KMS-11 (cell line): ENCODE results near the gene PRSS50.
"Not testable (repeated sequence)": the region's sequence is repeated elsewhere in the genome, so short reads cannot be mapped to it uniquely, and the experiment has no call there.

Experiments
- H2AFZ ChIP-seq: fragments of 200-600 bp; sonication (generic); 2 replicates; pipeline ENCODE4 v1.6.1; 2016; ENCODE audit warnings: antibody characterized with exemption, mixed run types, low read depth
- H3K27ac ChIP-seq: fragments of 200-600 bp; sonication (generic); 2 replicates; pipeline ENCODE4 v1.6.1; 2016; ENCODE audit warnings: mild to moderate bottlenecking, mixed run types
- H3K27me3 ChIP-seq: fragments of 200-600 bp; sonication (generic); 2 replicates; pipeline ENCODE4 v1.6.1; 2017; ENCODE audit warnings: mild to moderate bottlenecking, low read depth, mixed run types, moderate library complexity; ENCODE audit not compliant: insufficient read depth
- H3K36me3 ChIP-seq: fragments of 200-600 bp; sonication (generic); 2 replicates; pipeline ENCODE4 v1.6.1; 2017; ENCODE audit warnings: mild to moderate bottlenecking, mixed run types; ENCODE audit not compliant: insufficient read depth
- H3K4me1 ChIP-seq: fragments of 200-600 bp; sonication (generic); 2 replicates; pipeline ENCODE4 v1.6.1; 2016; ENCODE audit warnings: mild to moderate bottlenecking, low read depth, mixed run types; ENCODE audit not compliant: poor library complexity, severe bottlenecking
- H3K4me2 ChIP-seq: fragments of 200-600 bp; sonication (generic); 2 replicates; pipeline ENCODE4 v1.7.0; 2016; ENCODE audit warnings: mild to moderate bottlenecking, mixed run types
- H3K4me3 ChIP-seq: fragments of 200-600 bp; sonication (generic); IDR thresholded peaks from 2 replicates; pipeline ENCODE4 v1.6.1; 2017; ENCODE audit warnings: low read depth, low read length, mixed read lengths; ENCODE audit not compliant: insufficient read depth
- H3K79me2 ChIP-seq: fragments of 200-600 bp; sonication (generic); 2 replicates; pipeline ENCODE4 v1.6.1; 2016; ENCODE audit warnings: low read depth, mixed run types; ENCODE audit not compliant: insufficient read depth
- H3K9ac ChIP-seq: fragments of 200-600 bp; sonication (generic); 2 replicates; pipeline ENCODE4 v1.6.1; 2016; ENCODE audit warnings: mild to moderate bottlenecking, mixed run types
- H4K20me1 ChIP-seq: fragments of 200-600 bp; sonication (generic); 2 replicates; pipeline ENCODE4 v1.6.1; 2016; ENCODE audit warnings: mild to moderate bottlenecking, mixed run types; ENCODE audit not compliant: insufficient read depth
- TF ChIP-seq, protein P1 (sequence below): fragments of 200-600 bp; sonication (generic); conservative IDR thresholded peaks from 2 replicates; pipeline ENCODE4 v1.6.1; 2017; ENCODE audit warnings: low read depth, mild to moderate bottlenecking, antibody characterized with exemption, low read length, moderate library complexity, mixed read lengths

Gene PRSS50

DNA sequence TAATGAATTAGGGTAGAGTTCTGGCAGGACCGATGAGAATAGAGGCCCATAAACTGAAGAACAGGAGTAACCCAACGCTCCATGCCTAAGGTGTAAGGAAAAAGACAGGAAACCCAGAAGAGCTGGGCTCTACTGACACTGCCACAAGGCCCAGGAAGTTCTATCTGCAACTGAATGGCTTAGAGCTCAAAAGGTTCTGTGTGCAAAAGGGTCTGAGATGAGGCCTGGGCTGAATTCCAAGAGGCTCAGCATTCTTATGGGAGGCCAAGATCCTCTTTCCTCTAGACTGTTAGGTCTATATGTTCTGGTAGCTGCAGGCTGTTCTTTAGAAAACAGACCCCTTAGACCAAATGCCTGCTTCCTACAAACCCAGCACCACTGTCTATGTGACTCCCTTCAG lies 30.5 kb upstream of the PRSS50 start:
- no peaks in the 10 kb centered on the region for H3K36me3 ChIP-seq
- H2AFZ ChIP-seq = no peak overlapping the region
- H3K79me2 ChIP-seq = no peaks in the 10 kb centered on the region
- no peaks in the 10 kb centered on the region for H4K20me1 ChIP-seq
- H3K27me3 ChIP-seq = no peaks in the 10 kb centered on the region
- no peaks in the 10 kb centered on the region for H3K4me1 ChIP-seq
- TF ChIP-seq, protein P1, sequence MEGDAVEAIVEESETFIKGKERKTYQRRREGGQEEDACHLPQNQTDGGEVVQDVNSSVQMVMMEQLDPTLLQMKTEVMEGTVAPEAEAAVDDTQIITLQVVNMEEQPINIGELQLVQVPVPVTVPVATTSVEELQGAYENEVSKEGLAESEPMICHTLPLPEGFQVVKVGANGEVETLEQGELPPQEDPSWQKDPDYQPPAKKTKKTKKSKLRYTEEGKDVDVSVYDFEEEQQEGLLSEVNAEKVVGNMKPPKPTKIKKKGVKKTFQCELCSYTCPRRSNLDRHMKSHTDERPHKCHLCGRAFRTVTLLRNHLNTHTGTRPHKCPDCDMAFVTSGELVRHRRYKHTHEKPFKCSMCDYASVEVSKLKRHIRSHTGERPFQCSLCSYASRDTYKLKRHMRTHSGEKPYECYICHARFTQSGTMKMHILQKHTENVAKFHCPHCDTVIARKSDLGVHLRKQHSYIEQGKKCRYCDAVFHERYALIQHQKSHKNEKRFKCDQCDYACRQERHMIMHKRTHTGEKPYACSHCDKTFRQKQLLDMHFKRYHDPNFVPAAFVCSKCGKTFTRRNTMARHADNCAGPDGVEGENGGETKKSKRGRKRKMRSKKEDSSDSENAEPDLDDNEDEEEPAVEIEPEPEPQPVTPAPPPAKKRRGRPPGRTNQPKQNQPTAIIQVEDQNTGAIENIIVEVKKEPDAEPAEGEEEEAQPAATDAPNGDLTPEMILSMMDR = no peak
- H3K4me3 ChIP-seq = no peak overlapping the region
- no peak overlapping the region for H3K27ac ChIP-seq
- no peak overlapping the region for H3K4me2 ChIP-seq
- no peak overlapping the region for H3K9ac ChIP-seq

DNA sequence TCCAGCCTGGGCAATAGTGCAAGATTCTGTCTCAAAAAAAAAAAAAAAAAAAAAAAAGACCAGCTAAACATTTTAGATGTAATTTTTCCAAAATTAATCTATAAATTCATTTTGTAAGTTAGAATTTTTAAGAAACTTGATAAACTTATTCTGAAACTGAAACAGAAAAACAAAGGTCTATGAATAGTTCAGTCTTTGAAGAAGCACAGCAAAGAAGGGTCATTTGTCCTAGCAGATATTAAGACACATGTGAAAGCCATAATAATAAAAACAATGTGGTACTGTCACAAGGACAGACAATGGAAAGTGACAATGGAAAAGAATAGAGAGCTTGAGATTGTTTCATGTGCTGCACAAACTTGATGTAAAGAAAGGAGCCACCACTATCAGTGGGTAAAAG lies 29.0 kb upstream of the PRSS50 start:
- Histone ChIP-seq H3K4me1 (no peaks in the 10 kb centered on the region), H3K4me3 (no peak overlapping the region), H3K4me2 (no peak overlapping the region), H3K36me3 (no peaks in the 10 kb centered on the region), H3K27me3 (no peaks in the 10 kb centered on the region), H3K79me2 (no peaks in the 10 kb centered on the region), H4K20me1 (no peaks in the 10 kb centered on the region), H3K27ac (no peak overlapping the region), H3K9ac (no peak overlapping the region), H2AFZ (no peak overlapping the region)
- TF ChIP-seq, protein P1 = no peak

DNA sequence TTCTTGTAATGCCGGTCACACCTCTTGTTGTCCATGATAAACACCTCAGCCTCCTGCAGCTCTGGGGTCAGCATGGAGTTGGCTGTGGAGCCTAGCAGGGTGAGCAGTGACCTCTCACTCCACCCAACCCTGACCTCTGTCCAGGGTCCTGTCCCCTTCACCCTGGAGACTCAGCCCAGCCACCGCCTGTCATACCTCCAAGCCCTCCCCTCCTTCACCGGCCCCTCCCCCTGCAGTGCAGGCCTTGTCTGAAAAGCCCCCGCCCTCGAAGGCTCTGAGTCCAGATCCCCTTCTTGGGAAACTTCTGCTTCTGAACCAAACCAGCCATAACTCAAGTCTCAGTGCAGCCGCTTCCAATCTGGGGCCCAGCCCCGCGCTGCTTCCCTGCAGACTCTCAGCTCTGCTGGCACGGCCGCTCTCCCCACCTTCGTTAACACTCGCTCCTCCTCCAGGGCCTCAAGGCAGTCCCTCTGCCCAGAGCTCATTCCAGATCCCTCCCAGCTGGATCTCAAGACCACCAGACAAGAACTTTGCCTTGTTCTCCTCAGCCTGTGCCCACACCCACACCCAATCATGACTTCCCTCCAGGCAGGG lies 25.4 kb upstream of the PRSS50 start:
- H3K4me3 ChIP-seq = no peak overlapping the region
- TF ChIP-seq, protein P1 = no peak
- H3K4me1 ChIP-seq = no peaks in the 10 kb centered on the region
- no peak overlapping the region for H3K9ac ChIP-seq
- no peak overlapping the region for H3K4me2 ChIP-seq
- no peaks in the 10 kb centered on the region for H4K20me1 ChIP-seq
- no peak overlapping the region for H2AFZ ChIP-seq
- no peaks in the 10 kb centered on the region for H3K27me3 ChIP-seq
- no peaks in the 10 kb centered on the region for H3K36me3 ChIP-seq
- H3K79me2 ChIP-seq = no peaks in the 10 kb centered on the region
- no peak overlapping the region for H3K27ac ChIP-seq

DNA sequence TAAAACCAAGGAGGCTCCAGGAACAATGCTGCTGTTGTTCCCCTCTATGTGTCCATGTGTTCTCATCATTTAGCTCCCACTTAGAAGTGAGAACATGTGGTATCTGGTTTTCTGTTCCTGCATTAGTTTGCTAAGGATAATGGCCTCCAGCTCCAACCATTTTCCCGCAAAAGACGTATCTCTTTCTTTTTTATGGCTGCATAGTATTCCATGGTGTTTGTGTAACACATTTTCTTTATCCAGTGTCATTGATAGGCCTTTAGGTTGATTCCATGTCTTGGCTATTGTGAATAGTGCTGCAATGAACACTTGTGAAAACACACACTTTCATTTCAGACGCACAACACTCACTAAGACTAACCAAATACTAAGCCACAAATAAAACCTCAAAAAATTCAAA lies 21.9 kb upstream of the PRSS50 start:
- H3K4me2 ChIP-seq, H3K27me3 ChIP-seq, H4K20me1 ChIP-seq, H3K79me2 ChIP-seq, H3K27ac ChIP-seq, H3K4me3 ChIP-seq, H3K9ac ChIP-seq, H3K4me1 ChIP-seq, H3K36me3 ChIP-seq, H2AFZ ChIP-seq: not testable (repeated sequence)

DNA sequence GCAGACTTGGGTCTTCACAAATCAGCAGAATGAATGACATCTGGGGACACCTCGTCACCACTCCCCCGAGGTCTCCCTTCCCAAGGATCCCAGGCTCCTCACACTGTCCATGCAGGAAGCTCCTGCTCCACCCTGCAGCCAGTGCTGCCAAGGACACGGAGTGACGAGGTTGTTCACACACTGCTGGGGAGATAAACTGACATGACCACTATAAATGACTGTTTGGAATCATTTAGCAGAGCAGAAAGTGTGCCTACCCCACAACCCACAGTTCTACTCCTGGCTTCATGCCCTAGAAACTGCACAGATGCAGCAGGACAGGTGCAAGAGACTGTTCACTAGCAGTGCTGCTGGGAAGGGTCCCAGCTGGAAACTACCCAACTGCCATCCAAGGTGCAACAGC lies 19.7 kb upstream of the PRSS50 start:
- TF ChIP-seq, protein P1 = no peak
- Histone ChIP-seq H3K27me3 (no peaks in the 10 kb centered on the region), H2AFZ (no peak overlapping the region), H3K4me1 (no peaks in the 10 kb centered on the region), H3K4me3 (no peak overlapping the region), H3K36me3 (no peaks in the 10 kb centered on the region), H3K9ac (no peak overlapping the region), H3K79me2 (no peaks in the 10 kb centered on the region), H4K20me1 (no peaks in the 10 kb centered on the region), H3K4me2 (no peak overlapping the region), H3K27ac (no peak overlapping the region)
